Trophoblast cell (in vitro differentiated cells and primary cell): Measurements from ENCODE around the gene SEC31B.

Source experiments
- DNase-seq, 2 donors: peaks; one replicate each; pipeline ENCODE4 v3.0.0-alpha.2; 2016
- H2AFZ ChIP-seq: 2 replicates; pipeline ENCODE4 v1.6.1; 2013; ENCODE audit warnings: low read length, moderate library complexity, mild to moderate bottlenecking; ENCODE audit not compliant: insufficient read depth, poor library complexity
- H2AK5ac ChIP-seq: 2 replicates; pipeline ENCODE4 v1.6.1; 2013; ENCODE audit warnings: mild to moderate bottlenecking, low read length
- H2BK120ac ChIP-seq: 2 replicates; pipeline ENCODE4 v1.6.1; 2013; ENCODE audit warnings: low read length, mild to moderate bottlenecking, moderate library complexity; ENCODE audit not compliant: insufficient read depth, poor library complexity
- H2BK12ac ChIP-seq: 2 replicates; pipeline ENCODE4 v1.6.1; 2013; ENCODE audit warnings: mild to moderate bottlenecking, low read length, moderate library complexity
- H2BK5ac ChIP-seq: 2 replicates; pipeline ENCODE4 v1.6.1; 2013; ENCODE audit warnings: low read length, low read depth, moderate library complexity, mild to moderate bottlenecking; ENCODE audit not compliant: poor library complexity
- H3K14ac ChIP-seq: 2 replicates; pipeline ENCODE4 v1.6.1; 2013; ENCODE audit warnings: mild to moderate bottlenecking, low read length
- H3K18ac ChIP-seq: 2 replicates; pipeline ENCODE4 v1.6.1; 2013; ENCODE audit warnings: mild to moderate bottlenecking, low read length
- H3K23ac ChIP-seq: 2 replicates; pipeline ENCODE4 v1.6.1; 2013; ENCODE audit warnings: low read length
- H3K27ac ChIP-seq: 2 replicates; pipeline ENCODE4 v1.5.1; 2013; ENCODE audit warnings: low read depth, mild to moderate bottlenecking, inconsistent platforms, low read length, moderate library complexity
- H3K27me3 ChIP-seq: 2 replicates; pipeline ENCODE4 v1.6.1; 2013; ENCODE audit warnings: inconsistent platforms, mild to moderate bottlenecking, low read length, moderate library complexity; ENCODE audit not compliant: insufficient read depth
- H3K36me3 ChIP-seq, 2 experiments: 1 replicate in 1 of 2; 2 replicates in 1 of 2; pipeline ENCODE4 v1.6.1; 2013; ENCODE audit warnings: low read length in 2 of 2, mild to moderate bottlenecking in 2 of 2, moderate library complexity in 1 of 2; ENCODE audit not compliant: insufficient read depth in 2 of 2, control insufficient read depth in 1 of 2
- H3K4ac ChIP-seq: 2 replicates; pipeline ENCODE4 v1.6.1; 2013; ENCODE audit warnings: low read depth, mild to moderate bottlenecking, low read length, moderate library complexity
- H3K4me1 ChIP-seq, 2 experiments: 1 replicate in 1 of 2; 2 replicates in 1 of 2; pipeline ENCODE4 v1.6.1; 2013; ENCODE audit warnings: low read length in 2 of 2, mild to moderate bottlenecking in 2 of 2, moderate library complexity in 1 of 2; ENCODE audit not compliant: insufficient read depth in 2 of 2, control insufficient read depth in 1 of 2
- H3K4me2 ChIP-seq: 2 replicates; pipeline ENCODE4 v1.6.1; 2013; ENCODE audit warnings: inconsistent platforms, mild to moderate bottlenecking, low read length, moderate library complexity
- H3K4me3 ChIP-seq: 2 replicates; pipeline ENCODE4 v1.5.1; 2013; ENCODE audit warnings: mild to moderate bottlenecking, low read depth, low read length, inconsistent platforms
- H3K79me1 ChIP-seq: one replicate; pipeline ENCODE4 v1.6.1; 2013; ENCODE audit warnings: low read length
- H3K79me2 ChIP-seq: 2 replicates; pipeline ENCODE4 v1.6.1; 2013; ENCODE audit warnings: low read length, mild to moderate bottlenecking; ENCODE audit not compliant: control insufficient read depth, insufficient read depth, poor library complexity
- H3K9ac ChIP-seq: 2 replicates; pipeline ENCODE4 v1.6.1; 2013; ENCODE audit warnings: mild to moderate bottlenecking, low read length
- H3K9me3 ChIP-seq: 2 replicates; pipeline ENCODE4 v1.6.1; 2013; ENCODE audit warnings: low read depth, mild to moderate bottlenecking, control low read depth, inconsistent platforms, low read length; ENCODE audit not compliant: insufficient read depth
- H4K12ac ChIP-seq: 2 replicates; pipeline ENCODE4 v1.6.1; 2013; ENCODE audit warnings: low read depth, mild to moderate bottlenecking, low read length, moderate library complexity
- H4K8ac ChIP-seq: 2 replicates; pipeline ENCODE4 v1.6.1; 2013; ENCODE audit warnings: low read depth, mild to moderate bottlenecking, low read length, moderate library complexity
- H4K91ac ChIP-seq: one replicate; pipeline ENCODE4 v1.6.1; 2013; ENCODE audit warnings: low read depth, mild to moderate bottlenecking, low read length, moderate library complexity
- WGBS: extraction: QIAGEN DNeasy Blood & Tissue Kit; methylation state at CpG from one replicate; pipeline ENCODE4 v1.1.7; 2013; ENCODE audit warnings: missing lambda C conversion rate; ENCODE audit not compliant: insufficient read length, insufficient coverage; ENCODE audit errors: extremely low coverage; 5-methylcytosine and 5-hydroxymethylcytosine counted together

Gene SEC31B

GRCh38 chr10:100487529-100487928 lies 32.1 kb downstream of the SEC31B start:
- H2BK12ac ChIP-seq, result no peak overlapping the region
- peaks cover 22% of the 10 kb centered on the region for H3K27me3 ChIP-seq
- no peak for DNase-seq
- H2BK5ac ChIP-seq, result no peak overlapping the region
- no peak overlapping the region for H3K9ac ChIP-seq
- H3K9me3 ChIP-seq, result peaks cover 10% of the 10 kb centered on the region
- no peak overlapping the region for H4K91ac ChIP-seq
- no peak overlapping the region for H3K4me2 ChIP-seq
- H2BK120ac ChIP-seq, result no peak overlapping the region
- no CpG with 5 or more reads among the region's 6 CpGs for WGBS
- H3K23ac ChIP-seq, result no peak overlapping the region
- no peak overlapping the region for H3K4ac ChIP-seq
- H2AFZ ChIP-seq, result no peak overlapping the region
- no peak overlapping the region for H3K27ac ChIP-seq
- H3K4me1 ChIP-seq, result peaks cover 4 to 5% of the 10 kb centered on the region in 2 experiments
- no peaks in the 10 kb centered on the region for H3K79me1 ChIP-seq
- H2AK5ac ChIP-seq, result no peak overlapping the region
- H3K79me2 ChIP-seq, result no peaks in the 10 kb centered on the region
- H3K18ac ChIP-seq, result no peak overlapping the region
- H3K4me3 ChIP-seq, result no peak overlapping the region
- no peak overlapping the region for H4K12ac ChIP-seq
- no peak overlapping the region for H4K8ac ChIP-seq
- H3K36me3 ChIP-seq, result peaks cover 5 to 6% of the 10 kb centered on the region in 2 experiments
- no peak overlapping the region for H3K14ac ChIP-seq

GRCh38 chr10:100485801-100486495 lies 33.7 kb downstream of the SEC31B start:
- H3K27ac ChIP-seq, result no peak overlapping the region
- H2BK5ac ChIP-seq, result no peak overlapping the region
- no peak overlapping the region for H2AK5ac ChIP-seq
- no peak for DNase-seq
- peaks cover 10% of the 10 kb centered on the region for H3K9me3 ChIP-seq
- peaks cover 5 to 6% of the 10 kb centered on the region in 2 experiments for H3K36me3 ChIP-seq
- H3K79me1 ChIP-seq, result no peaks in the 10 kb centered on the region
- H3K27me3 ChIP-seq, result peaks cover 22% of the 10 kb centered on the region
- H3K14ac ChIP-seq, result no peak overlapping the region
- no peaks in the 10 kb centered on the region for H3K79me2 ChIP-seq
- no peak overlapping the region for H2AFZ ChIP-seq
- no peak overlapping the region for H4K8ac ChIP-seq
- no peak overlapping the region for H3K23ac ChIP-seq
- H2BK120ac ChIP-seq, result no peak overlapping the region
- H4K12ac ChIP-seq, result no peak overlapping the region
- H3K9ac ChIP-seq, result no peak overlapping the region
- no peak overlapping the region for H3K4me2 ChIP-seq
- no peak overlapping the region for H3K4me3 ChIP-seq
- H3K18ac ChIP-seq, result no peak overlapping the region
- peaks cover 11 to 13% of the 10 kb centered on the region in 2 experiments for H3K4me1 ChIP-seq
- H3K4ac ChIP-seq, result no peak overlapping the region
- WGBS, result no CpG with 5 or more reads among the region's 10 CpGs
- H2BK12ac ChIP-seq, result no peak overlapping the region
- no peak overlapping the region for H4K91ac ChIP-seq

GRCh38 chr10:100485366-100485765 lies 34.3 kb downstream of the SEC31B start:
- no CpG with 5 or more reads among the region's 8 CpGs for WGBS
- H3K4me2 ChIP-seq, result no peak overlapping the region

GRCh38 chr10:100483876-100484666 lies 35.6 kb downstream of the SEC31B start:
- H3K9ac ChIP-seq, result no peak overlapping the region
- H3K79me1 ChIP-seq, result no peaks in the 10 kb centered on the region
- no peak overlapping the region for H2BK120ac ChIP-seq
- H4K91ac ChIP-seq, result no peak overlapping the region
- no peaks in the 10 kb centered on the region for H3K79me2 ChIP-seq
- H4K8ac ChIP-seq, result no peak overlapping the region
- no peak overlapping the region for H3K4me3 ChIP-seq
- H3K36me3 ChIP-seq, result peaks cover 5 to 6% of the 10 kb centered on the region in 2 experiments
- no peak overlapping the region for H2AK5ac ChIP-seq
- H2BK12ac ChIP-seq, result no peak overlapping the region
- no peak for DNase-seq
- no peak overlapping the region for H3K4me2 ChIP-seq
- H3K27ac ChIP-seq, result no peak overlapping the region
- no peak overlapping the region for H2AFZ ChIP-seq
- no peak overlapping the region for H3K14ac ChIP-seq
- H4K12ac ChIP-seq, result no peak overlapping the region
- H3K27me3 ChIP-seq, result peaks cover 26% of the 10 kb centered on the region
- no peak overlapping the region for H2BK5ac ChIP-seq
- peaks cover 7% of the 10 kb centered on the region for H3K9me3 ChIP-seq
- H3K4me1 ChIP-seq, result peaks cover 11 to 13% of the 10 kb centered on the region in 2 experiments
- no peak overlapping the region for H3K4ac ChIP-seq
- no peak overlapping the region for H3K18ac ChIP-seq
- H3K23ac ChIP-seq, result no peak overlapping the region
- WGBS, result no CpG with 5 or more reads among the region's 5 CpGs

More at GRCh38 chr10:100485366-100485765, 34.3 kb downstream of the SEC31B start:
- Histone ChIP-seq H3K9me3 (peaks cover 10% of the 10 kb centered on the region), H4K91ac (no peak overlapping the region), H2BK5ac (no peak overlapping the region), H3K23ac (no peak overlapping the region), H3K4me3 (no peak overlapping the region), H3K27ac (no peak overlapping the region), H4K8ac (no peak overlapping the region), H3K9ac (no peak overlapping the region), H3K18ac (no peak overlapping the region), H2BK12ac (no peak overlapping the region), H3K79me1 (no peaks in the 10 kb centered on the region), H3K79me2 (no peaks in the 10 kb centered on the region), H3K27me3 (peaks cover 25% of the 10 kb centered on the region), H4K12ac (no peak overlapping the region), H3K14ac (no peak overlapping the region), H2BK120ac (no peak overlapping the region), H2AFZ (no peak overlapping the region), H3K36me3 (peaks cover 5 to 6% of the 10 kb centered on the region in 2 experiments), H3K4ac (no peak overlapping the region), H3K4me1 (peaks cover 11 to 13% of the 10 kb centered on the region in 2 experiments), H2AK5ac (no peak overlapping the region)
- no peak for DNase-seq
